Glutamatergic neuron (in vitro differentiated cells): ENCODE results near the gene SLC43A2. TPM values are rescaled to one million over a fixed set of nuclear protein-coding genes. Genes with fewer than 3 reads are reported as not detected.

ENCODE experiments used
- DNase-seq: peaks from one replicate; pipeline ENCODE4 v3.0.0; 2022
- H3K27ac Mint-ChIP-seq: one replicate; pipeline ENCODE4 v1.8.0; 2020; ENCODE audit warnings: mild to moderate bottlenecking, mixed read lengths, inconsistent platforms; ENCODE audit not compliant: unreplicated experiment
- H3K27me3 Mint-ChIP-seq: one replicate; pipeline ENCODE4 v1.8.0; 2020; ENCODE audit warnings: mild to moderate bottlenecking, moderate library complexity, mixed read lengths, inconsistent platforms; ENCODE audit not compliant: unreplicated experiment
- H3K36me3 Mint-ChIP-seq: one replicate; pipeline ENCODE4 v1.8.0; 2020; ENCODE audit warnings: mild to moderate bottlenecking, mixed read lengths, inconsistent platforms; ENCODE audit not compliant: unreplicated experiment
- H3K4me1 Mint-ChIP-seq: one replicate; pipeline ENCODE4 v1.8.0; 2020; ENCODE audit warnings: mild to moderate bottlenecking, low read depth, mixed read lengths, inconsistent platforms; ENCODE audit not compliant: unreplicated experiment
- H3K4me3 Mint-ChIP-seq: one replicate; pipeline ENCODE4 v1.8.0; 2020; ENCODE audit warnings: mild to moderate bottlenecking, mixed read lengths, inconsistent platforms; ENCODE audit not compliant: unreplicated experiment
- H3K9me3 Mint-ChIP-seq: one replicate; pipeline ENCODE4 v1.8.0; 2020; ENCODE audit warnings: mild to moderate bottlenecking, moderate library complexity, mixed read lengths, inconsistent platforms; ENCODE audit not compliant: unreplicated experiment
- CTCF ChIP-seq: fragments of 200-600 bp; sonication (generic); IDR thresholded peaks from one replicate; pipeline ENCODE4 v1.5.0; 2021; ENCODE audit not compliant: partially characterized antibody, unreplicated experiment
- total RNA-seq: library from RNA; stranded (reverse); fragmentation: NEBNext Ultra II Directional; extraction: Animal tissue kit (Norgen Biotek cat#: 25700); gene quantifications from one replicate; pipeline ENCODE4 v1.2.1, GENCODE V29; 2021; ENCODE audit not compliant: unreplicated experiment

SLC43A2 gene
- total RNA-seq, 1 donor from 2014 or later = 31.3 TPM

- peaks cover 13% of the 10 kb centered on the region for H3K9me3 Mint-ChIP-seq
- no peak for TF ChIP-seq CTCF
- no peaks in the 10 kb centered on the region for H3K36me3 Mint-ChIP-seq
- H3K27me3 Mint-ChIP-seq = peaks cover 14% of the 10 kb centered on the region
- H3K27ac Mint-ChIP-seq = no peak overlapping the region
- peaks cover 18% of the 10 kb centered on the region for H3K4me1 Mint-ChIP-seq
- DNase-seq = peak; percentile 51
- peak overlapping the region; percentile 82 for H3K4me3 Mint-ChIP-seq
Observed at GRCh38 chr17:1627182-1627981, 1.3 kb downstream of the SLC43A2 start.

DNA sequence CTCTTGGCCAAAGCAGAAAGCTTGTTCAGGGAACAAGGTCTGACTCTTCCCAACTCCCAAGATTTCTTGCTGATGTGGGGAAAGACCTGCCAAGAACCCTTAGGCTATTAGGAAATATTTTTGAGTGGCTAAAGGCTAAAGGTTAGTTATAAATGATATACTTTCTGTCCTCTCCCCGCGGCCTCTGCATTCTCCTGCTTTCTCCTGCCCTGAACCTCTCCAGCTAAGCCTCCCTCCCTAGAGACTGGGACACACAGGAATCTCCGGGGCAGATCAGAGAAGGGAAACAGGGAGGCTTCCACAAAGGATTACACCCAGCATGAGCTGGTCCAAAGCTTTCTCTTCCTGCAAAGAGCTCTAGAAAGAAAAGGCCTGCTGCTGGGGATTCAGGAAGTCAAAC, 2.3 kb downstream of the SLC43A2 start:
- no peak overlapping the region for H3K27ac Mint-ChIP-seq
- no peaks in the 10 kb centered on the region for H3K36me3 Mint-ChIP-seq
- H3K9me3 Mint-ChIP-seq = peaks cover 12% of the 10 kb centered on the region
- peak overlapping the region; percentile 82 for H3K4me3 Mint-ChIP-seq
- DNase-seq = no peak
- TF ChIP-seq CTCF = no peak
- peaks cover 16% of the 10 kb centered on the region for H3K4me1 Mint-ChIP-seq
- peaks cover 14% of the 10 kb centered on the region for H3K27me3 Mint-ChIP-seq

GRCh38 chr17:1625581-1625980, 3.1 kb downstream of the SLC43A2 start:
- no peak for DNase-seq
- peaks cover 12% of the 10 kb centered on the region for H3K27me3 Mint-ChIP-seq
- peaks cover 19% of the 10 kb centered on the region for H3K4me1 Mint-ChIP-seq
- no peak overlapping the region for H3K27ac Mint-ChIP-seq
- H3K36me3 Mint-ChIP-seq = no peaks in the 10 kb centered on the region
- H3K4me3 Mint-ChIP-seq = peak overlapping the region; percentile 55
- peaks cover 9% of the 10 kb centered on the region for H3K9me3 Mint-ChIP-seq
- no peak for TF ChIP-seq CTCF

- Mint-ChIP-seq H3K27me3 (peaks cover 10% of the 10 kb centered on the region), H3K27ac (no peak overlapping the region), H3K9me3 (peaks cover 10% of the 10 kb centered on the region), H3K4me3 (no peak overlapping the region), H3K36me3 (no peaks in the 10 kb centered on the region), H3K4me1 (peaks cover 19% of the 10 kb centered on the region)
- TF ChIP-seq CTCF = no peak
- DNase-seq = no peak
Observed at GRCh38 chr17:1625053-1625452, 3.6 kb downstream of the SLC43A2 start.

- Mint-ChIP-seq H3K36me3 (no peaks in the 10 kb centered on the region), H3K9me3 (peaks cover 10% of the 10 kb centered on the region), H3K27me3 (peaks cover 11% of the 10 kb centered on the region), H3K4me1 (peaks cover 19% of the 10 kb centered on the region), H3K4me3 (no peak overlapping the region), H3K27ac (no peak overlapping the region)
- no peak for DNase-seq
- no peak for TF ChIP-seq CTCF
Observed at GRCh38 chr17:1624650-1625049, 4.0 kb downstream of the SLC43A2 start.
